Osteocyte (in vitro differentiated cells): ENCODE measurements around the gene RCBTB1. TPM values are rescaled to one million over a fixed set of nuclear protein-coding genes. Genes with fewer than 3 reads are reported as not detected.
"Not testable (repeated sequence)": the region's sequence is repeated elsewhere in the genome, so short reads cannot be mapped to it uniquely, and the experiment has no call there.

ENCODE experiments used
- DNase-seq: peaks from one replicate; pipeline ENCODE4 v3.0.0; 2021; ENCODE audit warnings: mixed read lengths; ENCODE audit not compliant: unreplicated experiment; ENCODE audit errors: extremely low spot score
- H3K27ac Mint-ChIP-seq: one replicate; pipeline ENCODE4 v1.8.0; 2021; ENCODE audit warnings: mild to moderate bottlenecking, mixed read lengths; ENCODE audit not compliant: unreplicated experiment
- H3K27me3 Mint-ChIP-seq: one replicate; pipeline ENCODE4 v1.8.0; 2021; ENCODE audit warnings: mixed read lengths; ENCODE audit not compliant: unreplicated experiment
- H3K36me3 Mint-ChIP-seq: one replicate; pipeline ENCODE4 v1.8.0; 2021; ENCODE audit warnings: mixed read lengths; ENCODE audit not compliant: unreplicated experiment
- H3K4me1 Mint-ChIP-seq: one replicate; pipeline ENCODE4 v1.8.0; 2021; ENCODE audit warnings: mixed read lengths; ENCODE audit not compliant: unreplicated experiment
- H3K4me3 Mint-ChIP-seq: one replicate; pipeline ENCODE4 v1.8.0; 2021; ENCODE audit warnings: mild to moderate bottlenecking, moderate library complexity, mixed read lengths; ENCODE audit not compliant: unreplicated experiment
- H3K9me3 Mint-ChIP-seq: one replicate; pipeline ENCODE4 v1.8.0; 2021; ENCODE audit warnings: mixed read lengths; ENCODE audit not compliant: unreplicated experiment
- total RNA-seq: library from RNA; stranded (reverse); gene quantifications from 2 replicates; pipeline ENCODE4 v1.2.1, GENCODE V29; 2021
- TF ChIP-seq, protein P1 (sequence below): fragments of 200-600 bp; sonication (generic); IDR thresholded peaks from 2 replicates; pipeline ENCODE4 v1.5.0; 2021; ENCODE audit warnings: antibody characterized with exemption, mild to moderate bottlenecking, moderate library complexity

RCBTB1 gene
- total RNA-seq, 1 donor from 2014 or later = 26.2 TPM

DNA sequence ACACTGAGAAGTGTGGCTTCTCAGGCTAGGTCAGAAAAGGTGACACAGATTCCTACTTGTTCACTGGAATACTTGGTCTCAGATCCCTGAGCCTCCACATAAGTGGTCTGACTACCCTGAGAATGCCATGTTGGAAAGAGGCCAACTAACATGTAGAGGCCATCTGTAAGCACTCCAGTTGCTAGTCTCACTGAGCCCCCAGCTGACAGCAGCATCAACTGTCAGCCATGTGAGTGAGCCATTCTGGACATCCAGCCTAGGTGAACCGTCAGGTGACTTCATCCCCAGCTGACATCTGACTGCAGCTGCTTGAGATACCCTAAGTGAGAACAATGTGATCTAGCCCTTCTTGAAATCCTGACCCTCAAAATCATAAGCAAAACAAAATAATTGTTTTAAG is 24.8 kb upstream of the RCBTB1 start:
- TF ChIP-seq, protein P1, sequence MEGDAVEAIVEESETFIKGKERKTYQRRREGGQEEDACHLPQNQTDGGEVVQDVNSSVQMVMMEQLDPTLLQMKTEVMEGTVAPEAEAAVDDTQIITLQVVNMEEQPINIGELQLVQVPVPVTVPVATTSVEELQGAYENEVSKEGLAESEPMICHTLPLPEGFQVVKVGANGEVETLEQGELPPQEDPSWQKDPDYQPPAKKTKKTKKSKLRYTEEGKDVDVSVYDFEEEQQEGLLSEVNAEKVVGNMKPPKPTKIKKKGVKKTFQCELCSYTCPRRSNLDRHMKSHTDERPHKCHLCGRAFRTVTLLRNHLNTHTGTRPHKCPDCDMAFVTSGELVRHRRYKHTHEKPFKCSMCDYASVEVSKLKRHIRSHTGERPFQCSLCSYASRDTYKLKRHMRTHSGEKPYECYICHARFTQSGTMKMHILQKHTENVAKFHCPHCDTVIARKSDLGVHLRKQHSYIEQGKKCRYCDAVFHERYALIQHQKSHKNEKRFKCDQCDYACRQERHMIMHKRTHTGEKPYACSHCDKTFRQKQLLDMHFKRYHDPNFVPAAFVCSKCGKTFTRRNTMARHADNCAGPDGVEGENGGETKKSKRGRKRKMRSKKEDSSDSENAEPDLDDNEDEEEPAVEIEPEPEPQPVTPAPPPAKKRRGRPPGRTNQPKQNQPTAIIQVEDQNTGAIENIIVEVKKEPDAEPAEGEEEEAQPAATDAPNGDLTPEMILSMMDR = no peak
- no peaks in the 10 kb centered on the region for H3K27me3 Mint-ChIP-seq
- no peaks in the 10 kb centered on the region for H3K9me3 Mint-ChIP-seq
- H3K4me3 Mint-ChIP-seq = no peak overlapping the region
- DNase-seq = no peak
- H3K4me1 Mint-ChIP-seq = peaks cover 4% of the 10 kb centered on the region
- H3K27ac Mint-ChIP-seq = no peak overlapping the region
- no peaks in the 10 kb centered on the region for H3K36me3 Mint-ChIP-seq

DNA sequence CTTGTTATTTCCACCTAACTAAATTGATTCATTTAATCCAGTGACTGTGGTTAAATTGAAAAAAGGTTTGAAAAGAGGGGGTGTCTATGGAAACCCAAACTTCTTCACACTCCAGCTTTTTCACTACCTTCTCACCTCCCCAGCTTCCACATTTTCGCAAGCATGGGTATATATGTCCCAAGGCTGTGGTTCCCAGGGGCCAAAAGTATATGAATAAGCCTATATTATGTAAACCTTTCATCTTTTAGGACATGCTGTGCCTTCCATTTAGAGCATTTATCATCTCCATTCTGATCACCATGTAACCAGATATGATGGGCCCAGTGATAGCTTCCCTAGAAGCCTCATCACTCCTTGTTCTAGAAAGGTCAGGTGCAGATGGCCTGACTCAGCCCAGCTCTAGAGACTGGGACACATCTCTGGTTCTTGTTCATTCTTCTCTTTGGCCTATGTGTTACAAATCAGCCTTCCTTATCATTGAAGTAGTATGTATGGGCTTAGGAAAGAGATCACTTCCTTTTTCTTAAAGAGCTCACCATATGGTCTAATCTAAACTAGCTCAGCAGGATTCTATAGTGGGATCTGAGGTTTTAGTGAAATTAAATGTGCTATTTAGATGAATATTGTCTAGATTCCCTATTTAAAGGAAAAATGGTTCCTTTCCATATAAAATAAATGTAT is 23.4 kb upstream of the RCBTB1 start:
- Mint-ChIP-seq H3K4me3 (no peak overlapping the region), H3K9me3 (no peaks in the 10 kb centered on the region), H3K27me3 (no peaks in the 10 kb centered on the region), H3K27ac (no peak overlapping the region), H3K36me3 (no peaks in the 10 kb centered on the region), H3K4me1 (peaks cover 4% of the 10 kb centered on the region)
- DNase-seq = no peak
- TF ChIP-seq, protein P1 = no peak

DNA sequence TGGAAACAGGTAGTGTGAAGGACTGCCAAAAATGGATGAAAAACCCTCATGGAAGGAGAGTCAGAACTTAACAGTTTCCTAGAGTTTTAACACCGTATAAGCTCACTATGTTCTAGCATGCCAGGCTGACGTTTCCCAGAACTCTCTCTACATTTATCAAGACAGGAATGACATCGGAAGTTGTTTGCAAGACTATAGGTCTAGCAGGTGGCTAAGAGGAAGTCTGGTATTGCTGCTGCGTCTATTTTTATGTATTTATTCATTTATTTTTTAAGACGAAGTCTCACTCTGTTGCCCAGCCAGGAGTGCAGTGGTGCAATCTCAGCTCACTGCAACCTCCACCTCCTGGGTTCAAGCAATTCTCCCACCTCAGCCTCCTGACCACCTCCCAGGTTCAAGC is 22.4 kb upstream of the RCBTB1 start:
- Mint-ChIP-seq H3K27me3 (no peaks in the 10 kb centered on the region), H3K36me3 (no peaks in the 10 kb centered on the region), H3K9me3 (no peaks in the 10 kb centered on the region), H3K4me1 (peaks cover 4% of the 10 kb centered on the region), H3K27ac (no peak overlapping the region), H3K4me3 (no peak overlapping the region)
- no peak for DNase-seq
- TF ChIP-seq, protein P1 = no peak

DNA sequence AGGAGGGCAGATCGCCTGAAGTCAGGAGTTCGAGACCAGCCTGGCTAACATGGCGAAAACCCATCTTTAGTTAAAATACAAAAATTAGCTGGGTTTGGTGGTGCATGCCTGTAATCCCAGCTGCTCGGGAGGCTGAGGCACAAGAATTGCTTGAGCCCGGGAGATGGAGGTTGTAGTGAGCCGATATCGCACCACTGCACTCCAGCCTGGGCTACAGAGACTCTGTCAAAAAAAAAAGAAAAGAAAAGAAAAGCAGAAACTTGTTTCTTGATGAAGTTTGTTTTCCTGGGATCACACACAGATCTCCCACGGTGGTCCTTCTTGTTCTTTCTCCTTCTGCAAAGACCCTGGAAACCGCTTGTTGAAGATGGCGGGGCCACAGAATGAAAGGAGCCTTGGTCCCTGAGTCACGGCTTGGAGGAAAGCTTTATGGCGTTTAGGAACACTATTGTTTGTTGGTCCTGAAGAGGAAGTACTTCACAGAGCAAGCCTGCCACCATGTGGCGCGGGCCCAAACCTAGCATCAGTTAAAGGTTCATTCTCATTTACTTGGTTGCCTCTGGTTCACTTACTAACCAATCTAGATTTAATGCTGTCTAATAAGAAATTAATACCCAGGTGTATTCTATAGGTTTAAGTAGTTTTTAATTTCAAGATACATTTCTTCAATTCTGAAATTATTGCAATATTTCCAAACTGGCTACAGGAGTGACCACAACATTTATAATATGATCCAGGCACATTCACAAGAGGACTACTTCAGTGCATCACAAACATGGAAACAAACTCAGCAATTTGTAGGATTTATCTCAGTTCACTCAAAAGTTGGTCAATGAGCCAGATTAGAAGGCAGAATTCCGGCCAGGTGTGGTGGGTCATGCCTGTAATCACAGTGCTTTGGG is 21.6 kb upstream of the RCBTB1 start:
- Mint-ChIP-seq H3K4me1 (peaks cover 4% of the 10 kb centered on the region), H3K4me3 (peak overlapping the region; percentile 63), H3K36me3 (no peaks in the 10 kb centered on the region), H3K27ac (peak overlapping the region; percentile 78), H3K27me3 (no peaks in the 10 kb centered on the region), H3K9me3 (no peaks in the 10 kb centered on the region)
- TF ChIP-seq, protein P1 = peak; percentile 87
- DNase-seq = peak; percentile 91

DNA sequence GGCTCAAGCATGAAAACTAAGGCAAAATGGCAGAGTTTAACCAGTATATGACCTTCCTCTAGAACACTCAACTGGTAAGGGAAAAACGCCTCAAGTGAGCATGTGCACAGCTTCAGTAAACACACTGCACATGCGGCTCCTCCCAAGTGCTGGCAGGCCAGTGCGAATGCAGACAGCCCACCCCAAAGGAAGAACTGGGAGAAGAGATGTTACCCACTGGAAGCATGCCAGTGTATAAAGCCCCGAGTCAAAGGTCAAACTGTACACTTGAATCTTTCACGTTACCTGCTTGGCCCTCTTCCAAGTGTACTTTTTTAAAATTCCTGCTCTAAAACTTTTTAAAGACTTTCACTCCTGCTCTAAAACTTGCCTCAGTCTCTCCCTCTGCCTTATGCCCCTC is 19.2 kb upstream of the RCBTB1 start:
- DNase-seq = no peak
- no peaks in the 10 kb centered on the region for H3K27me3 Mint-ChIP-seq
- no peaks in the 10 kb centered on the region for H3K36me3 Mint-ChIP-seq
- H3K9me3 Mint-ChIP-seq = no peaks in the 10 kb centered on the region
- no peak overlapping the region for H3K4me3 Mint-ChIP-seq
- TF ChIP-seq, protein P1 = no peak
- peaks cover 4% of the 10 kb centered on the region for H3K4me1 Mint-ChIP-seq
- no peak overlapping the region for H3K27ac Mint-ChIP-seq

DNA sequence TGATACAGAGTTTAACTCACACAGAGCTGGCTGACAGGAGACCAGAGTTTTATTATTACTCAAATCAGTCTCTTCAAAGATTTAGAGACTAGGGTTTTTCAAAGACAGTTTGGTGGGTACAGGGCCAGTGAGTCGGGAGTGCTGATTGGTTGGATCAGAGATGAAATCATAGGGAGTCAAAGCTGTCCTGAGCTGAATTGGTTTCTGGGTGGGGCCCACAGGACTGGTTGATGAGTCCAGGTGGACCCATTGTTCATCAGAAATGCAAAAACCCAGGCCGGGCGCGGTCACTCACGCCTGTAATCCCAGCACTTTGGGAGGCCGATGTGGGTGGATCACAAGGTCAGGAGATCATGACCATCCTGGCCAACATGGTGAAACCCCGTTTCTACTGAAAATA is 17.3 kb upstream of the RCBTB1 start:
- not testable (repeated sequence) for H3K9me3 Mint-ChIP-seq, H3K27me3 Mint-ChIP-seq, H3K4me3 Mint-ChIP-seq, H3K36me3 Mint-ChIP-seq, H3K4me1 Mint-ChIP-seq, H3K27ac Mint-ChIP-seq, DNase-seq
